H1 (cell line): ENCODE results near the gene SNX15. TPM values are rescaled to one million over a fixed set of nuclear protein-coding genes. Genes with fewer than 3 reads are reported as not detected.
A peak's percentile ranks its signal among the peaks of the same experiment; 100 is the strongest.

Source experiments
- ASH2L ChIP-seq: fragments of 200-600, 300-600 bp; sonication (generic); IDR thresholded peaks from one replicate; pipeline ENCODE4 v1.7.1; 2017; ENCODE audit warnings: low read length
- CTCF ChIP-seq, 3 experiments: IDR thresholded peaks; 1 replicate in 2 of 3; 2 replicates in 1 of 3; pipeline versions ENCODE4 v1.5.1 to v1.6.1; 2011; ENCODE audit warnings: low read length in 3 of 3, mild to moderate bottlenecking in 3 of 3, inconsistent platforms in 2 of 3, low read depth in 1 of 3, moderate library complexity in 1 of 3; ENCODE audit not compliant: insufficient read depth in 1 of 3; ENCODE audit errors: control extremely low read depth in 1 of 3
- EGR1 ChIP-seq: IDR thresholded peaks from 2 replicates; pipeline ENCODE4 v1.6.1; 2011; ENCODE audit warnings: low read depth, low read length, borderline replicate concordance
- EP300 ChIP-seq, 2 experiments: IDR thresholded peaks; 1 replicate in 1 of 2; 2 replicates in 1 of 2; pipeline ENCODE4 v1.6.1; 2011 to 2012; ENCODE audit warnings: low read depth in 2 of 2, low read length in 2 of 2, mild to moderate bottlenecking in 2 of 2, borderline replicate concordance in 1 of 2, inconsistent platforms in 1 of 2, moderate library complexity in 1 of 2
- JUND ChIP-seq: IDR thresholded peaks from 2 replicates; pipeline ENCODE4 v1.6.1; 2011; ENCODE audit warnings: mild to moderate bottlenecking, improper control_type of control experiment, low read length
- MAFK ChIP-seq: IDR thresholded peaks from 2 replicates; pipeline ENCODE4 v1.6.1; 2012; ENCODE audit warnings: low read depth, mild to moderate bottlenecking, improper control_type of control experiment, low read length
- POLR2AphosphoS5 ChIP-seq: IDR thresholded peaks from 2 replicates; pipeline ENCODE4 v1.6.1; 2011; ENCODE audit warnings: low read depth, low read length
- RBBP5 ChIP-seq: IDR thresholded peaks from 2 replicates; pipeline ENCODE4 v1.7.1; 2012; ENCODE audit warnings: low read depth, mild to moderate bottlenecking, inconsistent platforms, low read length, moderate library complexity, borderline replicate concordance
- SIN3A ChIP-seq, 2 experiments: IDR thresholded peaks in 1 of 2; conservative IDR thresholded peaks in 1 of 2; 2 replicates each; pipeline ENCODE4 v1.6.1; 2011 to 2012; ENCODE audit warnings: low read length in 2 of 2, improper control_type of control experiment in 1 of 2, low read depth in 1 of 2, mild to moderate bottlenecking in 1 of 2
- SRF ChIP-seq: IDR thresholded peaks from 2 replicates; pipeline ENCODE4 v1.6.1; 2011; ENCODE audit warnings: mild to moderate bottlenecking, low read depth, low read length, moderate library complexity
- SUZ12 ChIP-seq: fragments of 200-600 bp; sonication (generic); IDR thresholded peaks from 2 replicates; pipeline ENCODE4 v1.6.1; 2012; ENCODE audit warnings: mild to moderate bottlenecking, inconsistent platforms, low read length, moderate library complexity, mixed read lengths
- TBP ChIP-seq: IDR thresholded peaks from 2 replicates; pipeline ENCODE4 v1.6.1; 2011; ENCODE audit warnings: low read depth, low read length, improper control_type of control experiment
- polyA plus RNA-seq, 7 experiments: library from polyadenylated mRNA; depleted of rRNA in 3 of 7; stranded (reverse) in 5 of 7; unstranded in 2 of 7; fragments of >200 nt in 5 of 7; fragments of 200-250 nt in 2 of 7; gene quantifications; 1 replicate in 5 of 7; 2 replicates in 1 of 7; 4 replicates in 1 of 7; pipeline versions ENCODE4 v1.2.1 to v1.2.3, GENCODE V29; 2011 to 2013; ENCODE audit warnings: missing spikeins in 2 of 7, mixed read lengths in 2 of 7
- total RNA-seq: library from RNA; stranded (reverse); fragmentation: NEBNext Ultra II Directional; extraction: Animal tissue kit (Norgen Biotek cat#: 25700); gene quantifications from 2 replicates; pipeline ENCODE4 v1.2.1, GENCODE V29; 2021
- TF ChIP-seq, protein P1 (sequence below): IDR thresholded peaks from 2 replicates; pipeline ENCODE4 v1.6.1; 2012; ENCODE audit warnings: low read length, inconsistent platforms

Gene SNX15
- total and polyA plus RNA-seq, 2 of the 8 experiments (the other 6 are each of a cell fraction or from before 2014, with no cell fraction given) = 13.0 to 18.3 TPM

DNA sequence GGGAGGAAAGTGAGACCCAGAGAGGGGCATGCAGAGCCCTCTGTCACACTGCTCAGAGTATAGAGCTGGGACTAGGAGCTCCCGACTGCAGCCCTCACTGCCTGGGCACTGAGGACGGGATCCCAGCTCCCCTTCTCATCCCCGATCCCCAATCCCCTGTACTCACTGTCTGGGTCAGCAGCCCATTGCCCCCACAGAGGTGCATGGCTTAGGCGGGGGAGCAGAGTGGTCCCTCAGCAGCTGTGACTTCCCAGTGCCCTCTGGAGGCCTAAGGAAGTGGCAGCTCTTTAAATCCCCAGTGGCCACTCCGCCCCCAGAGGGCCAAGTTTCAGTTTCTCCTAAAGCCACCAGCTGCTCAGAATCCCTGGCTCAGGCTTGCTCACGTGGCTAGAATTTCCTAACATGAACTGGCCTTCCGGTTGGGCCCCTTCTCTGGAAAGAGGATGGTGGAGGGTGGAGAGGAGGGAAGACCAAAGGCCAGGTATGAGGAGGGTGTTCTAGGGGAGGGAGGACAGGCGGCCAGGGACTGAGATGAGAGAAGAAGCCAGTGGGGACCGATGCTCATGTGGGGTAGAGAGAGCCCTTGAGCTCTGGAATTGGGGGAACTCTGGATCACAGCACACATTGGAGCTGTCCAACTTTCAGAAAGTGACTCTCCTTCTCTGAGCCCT lies 30.4 kb upstream of the SNX15 start, which contains the start of gene BATF2 (continued):
- TF ChIP-seq CTCF (IDR thresholded peaks at IDR 0.05; ENCODE audit: control extremely low read depth in 1 of 3, insufficient read depth in 1 of 3, low read depth in 1 of 3, low read length in 3 of 3) = peak; percentile 72 to 97 (median 82)
- TF ChIP-seq SUZ12 = no peak
- 0 out of 2 replicates have a peak, but pooled peaks have one; percentile 19 for TF ChIP-seq JUND
- TF ChIP-seq, protein P1, sequence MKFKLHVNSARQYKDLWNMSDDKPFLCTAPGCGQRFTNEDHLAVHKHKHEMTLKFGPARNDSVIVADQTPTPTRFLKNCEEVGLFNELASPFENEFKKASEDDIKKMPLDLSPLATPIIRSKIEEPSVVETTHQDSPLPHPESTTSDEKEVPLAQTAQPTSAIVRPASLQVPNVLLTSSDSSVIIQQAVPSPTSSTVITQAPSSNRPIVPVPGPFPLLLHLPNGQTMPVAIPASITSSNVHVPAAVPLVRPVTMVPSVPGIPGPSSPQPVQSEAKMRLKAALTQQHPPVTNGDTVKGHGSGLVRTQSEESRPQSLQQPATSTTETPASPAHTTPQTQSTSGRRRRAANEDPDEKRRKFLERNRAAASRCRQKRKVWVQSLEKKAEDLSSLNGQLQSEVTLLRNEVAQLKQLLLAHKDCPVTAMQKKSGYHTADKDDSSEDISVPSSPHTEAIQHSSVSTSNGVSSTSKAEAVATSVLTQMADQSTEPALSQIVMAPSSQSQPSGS = 0 out of 2 replicates have a peak, but pooled peaks have one; percentile 17
- TF ChIP-seq EP300 (IDR thresholded peaks at IDR 0.05; ENCODE audit: borderline replicate concordance in 1 of 2, low read depth in 2 of 2, low read length in 2 of 2) = no peak
- no peak; the same call in 1 of the 2 replicates for TF ChIP-seq EGR1
- TF ChIP-seq SIN3A (conservative IDR thresholded peaks at IDR 0.05 in 1 of 2, IDR thresholded peaks at IDR 0.05 in 1 of 2; ENCODE audit: low read depth in 1 of 2, low read length in 2 of 2) = peak; percentile 47 to 81; a peak in 2 of 4 replicates
- peak; percentile 69 for TF ChIP-seq SRF
- TF ChIP-seq TBP = peak; percentile 80
- TF ChIP-seq MAFK = no peak
- TF ChIP-seq ASH2L = peak; percentile 50
- no peak; the same call in 1 of the 2 replicates for TF ChIP-seq RBBP5
- 0 out of 2 replicates have a peak, but pooled peaks have one; percentile 48 for TF ChIP-seq POLR2AphosphoS5
